Raji (cell line): ENCODE measurements around the gene CREG1.

ENCODE experiments used
- POLR2A ChIP-seq: IDR thresholded peaks from 2 replicates; pipeline ENCODE4 v1.6.1; 2011; ENCODE audit warnings: low read depth, low read length, control low read depth; ENCODE audit not compliant: insufficient read depth

The CREG1 gene

GRCh38 chr1:167503626-167504466, 49.7 kb downstream of the CREG1 start:
- no peak for TF ChIP-seq POLR2A

DNA sequence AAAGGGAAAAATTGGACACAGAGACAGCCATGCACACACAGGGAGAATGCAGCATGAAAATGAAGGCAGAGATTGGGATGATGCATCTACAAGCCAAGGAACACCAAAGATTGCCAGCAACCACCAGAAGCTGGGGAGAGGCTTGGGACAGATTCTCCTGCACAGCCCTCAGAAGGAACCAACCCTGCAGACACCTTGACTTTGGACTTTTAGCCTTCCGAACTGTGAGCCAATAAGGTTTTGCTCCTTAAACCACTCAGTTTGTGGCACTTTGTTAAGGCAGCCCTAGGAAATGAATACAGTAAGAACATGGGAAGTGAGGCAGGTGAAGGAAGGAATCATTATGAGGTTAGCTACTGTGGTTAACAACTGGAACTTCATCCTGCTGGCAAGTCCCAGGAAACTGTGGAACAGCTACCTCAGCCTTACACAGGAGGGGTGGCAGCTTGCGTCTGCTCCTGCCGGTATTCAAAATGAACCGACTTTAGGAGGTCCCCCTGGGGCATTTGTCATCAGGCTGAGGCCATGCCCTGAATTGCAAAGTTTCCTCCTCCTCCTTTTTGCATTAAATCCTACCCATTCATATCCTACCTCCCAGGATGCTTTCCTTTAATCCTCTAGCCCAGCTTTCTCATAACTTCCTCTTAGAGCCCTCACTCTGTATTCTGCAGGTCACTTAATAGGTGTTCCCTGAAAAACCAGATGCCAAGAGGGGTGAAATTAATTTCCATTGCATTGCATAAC, 50.7 kb downstream of the CREG1 start:
- no peak for TF ChIP-seq POLR2A

DNA sequence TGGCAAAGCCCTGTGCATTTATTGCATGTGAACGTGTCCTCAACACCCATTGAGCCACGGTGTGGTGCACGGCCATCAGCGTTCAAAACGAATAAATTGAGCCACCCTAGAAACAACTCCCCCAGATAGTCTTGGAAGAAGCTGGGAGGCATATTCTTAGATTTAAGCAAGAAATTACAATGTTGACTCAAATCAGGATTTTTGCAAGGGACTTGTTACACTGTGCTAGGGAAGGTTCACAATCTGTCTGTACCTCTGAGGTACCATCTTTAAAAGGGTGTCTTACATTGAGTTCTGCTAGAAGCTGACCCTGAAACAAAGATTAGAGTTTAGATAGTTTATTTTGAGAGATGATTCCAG, 51.4 kb downstream of the CREG1 start:
- no peak for TF ChIP-seq POLR2A

- no peak for TF ChIP-seq POLR2A
Measured at GRCh38 chr1:167501515-167502191, 51.9 kb downstream of the CREG1 start.

DNA sequence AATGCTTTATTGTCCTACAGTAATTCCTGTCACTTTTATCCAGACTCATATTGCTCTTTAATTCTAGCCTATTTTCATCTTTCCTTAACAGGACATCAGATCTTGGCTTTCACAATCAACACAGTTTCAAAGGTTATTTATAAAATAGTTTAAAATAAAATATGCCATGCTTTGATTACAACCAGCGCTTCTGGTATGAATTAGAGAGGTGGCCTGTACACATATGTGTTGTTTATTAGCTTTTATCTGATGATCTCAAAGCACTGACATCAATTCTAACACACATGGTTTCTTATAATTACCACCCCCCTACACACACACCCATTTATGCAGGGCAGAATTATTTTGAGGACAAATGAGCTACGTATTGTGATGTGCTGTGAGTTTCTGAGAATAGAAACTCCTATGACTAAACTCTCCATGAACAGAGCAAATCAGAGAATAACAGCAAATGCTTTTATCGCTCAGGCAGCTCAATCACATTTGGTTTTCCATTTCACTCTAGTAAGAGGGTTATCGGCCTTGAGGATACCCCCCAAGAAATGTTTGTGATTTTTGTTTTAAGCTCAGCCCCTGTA, 53.2 kb downstream of the CREG1 start:
- no peak for TF ChIP-seq POLR2A

- TF ChIP-seq POLR2A = peak; percentile 75
Measured at GRCh38 chr1:167499664-167500101, 53.9 kb downstream of the CREG1 start.

DNA sequence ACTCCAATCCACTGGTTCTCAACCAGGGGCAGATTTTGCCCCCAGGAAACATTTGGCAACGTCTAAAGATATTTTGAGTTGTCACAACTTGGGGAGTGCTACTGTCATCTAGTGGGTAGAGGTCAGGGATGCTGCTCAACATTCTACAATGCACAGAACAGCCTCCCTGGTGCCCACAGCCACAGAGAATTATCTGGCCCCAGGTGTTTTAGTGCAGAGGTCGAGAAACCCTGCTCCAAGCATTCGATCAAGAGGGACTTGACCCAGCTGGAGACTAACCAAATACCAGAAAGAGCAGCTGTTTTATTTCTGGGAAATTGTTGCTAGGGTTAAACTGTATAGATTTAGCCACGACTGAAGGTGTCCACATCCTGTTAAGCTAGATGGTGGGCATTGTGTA, 54.5 kb downstream of the CREG1 start:
- TF ChIP-seq POLR2A = no peak

GRCh38 chr1:167496797-167497619, 56.6 kb downstream of the CREG1 start:
- no peak for TF ChIP-seq POLR2A

- no peak for TF ChIP-seq POLR2A
Measured at GRCh38 chr1:167493372-167493771, 60.2 kb downstream of the CREG1 start.

DNA sequence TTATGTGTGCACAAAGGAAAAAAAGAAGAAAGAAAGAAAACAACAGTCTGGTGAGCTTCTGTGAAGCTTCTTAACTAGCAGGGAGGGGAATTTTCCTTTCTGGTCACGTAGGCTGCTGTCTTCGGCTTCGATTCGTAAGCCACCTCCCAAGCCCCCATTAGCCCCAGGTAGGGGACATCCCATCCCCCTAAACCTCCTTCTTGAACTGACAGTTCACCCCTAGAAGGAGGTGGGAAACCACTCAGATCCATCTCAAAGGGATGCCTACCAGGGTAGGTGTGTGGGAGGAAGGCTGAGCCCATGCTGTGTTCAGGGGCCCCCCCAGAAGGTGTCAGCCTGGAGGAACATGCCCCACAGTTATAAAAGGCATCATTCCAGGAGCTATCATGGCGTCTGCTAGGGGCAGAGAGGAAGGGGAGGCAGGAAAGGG, 61.1 kb downstream of the CREG1 start:
- no peak for TF ChIP-seq POLR2A

GRCh38 chr1:167491586-167492461, 61.7 kb downstream of the CREG1 start:
- no peak for TF ChIP-seq POLR2A
